NOMO-1 (cell line): Measurements from ENCODE around the gene CEP112.
"Not testable (repeated sequence)": the region's sequence is repeated elsewhere in the genome, so short reads cannot be mapped to it uniquely, and the experiment has no call there.

ENCODE experiments used
- DNase-seq, 2 experiments: peaks; one replicate each; lab custom pipeline; 2025; ENCODE audit not compliant: unreplicated experiment in 2 of 2; lab: John Stamatoyannopoulos, UW

Gene CEP112

DNA sequence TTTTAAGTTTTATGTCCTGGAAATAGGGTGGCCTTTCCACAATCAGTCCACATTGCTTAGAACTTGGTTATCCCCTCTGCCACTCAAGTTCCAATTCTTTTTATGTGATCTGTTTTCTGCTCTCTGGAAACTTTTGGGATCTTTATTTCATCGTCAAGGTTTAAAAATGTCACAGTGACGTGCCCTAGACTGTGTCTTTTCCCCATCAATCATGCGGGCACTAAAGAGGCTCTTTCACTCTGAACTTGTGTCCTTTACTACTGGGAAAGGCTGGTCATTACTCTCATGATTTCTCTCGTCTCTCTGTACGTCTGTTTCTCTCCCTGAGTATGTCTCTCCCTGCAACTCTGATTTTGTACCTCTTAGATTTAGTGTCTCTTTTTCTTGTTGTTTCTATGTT lies 440.7 kb downstream of the CEP112 start:
- DNase-seq, result no peak

GRCh38 chr17:65750631-65751115 lies 441.3 kb downstream of the CEP112 start:
- no peak for DNase-seq

DNA sequence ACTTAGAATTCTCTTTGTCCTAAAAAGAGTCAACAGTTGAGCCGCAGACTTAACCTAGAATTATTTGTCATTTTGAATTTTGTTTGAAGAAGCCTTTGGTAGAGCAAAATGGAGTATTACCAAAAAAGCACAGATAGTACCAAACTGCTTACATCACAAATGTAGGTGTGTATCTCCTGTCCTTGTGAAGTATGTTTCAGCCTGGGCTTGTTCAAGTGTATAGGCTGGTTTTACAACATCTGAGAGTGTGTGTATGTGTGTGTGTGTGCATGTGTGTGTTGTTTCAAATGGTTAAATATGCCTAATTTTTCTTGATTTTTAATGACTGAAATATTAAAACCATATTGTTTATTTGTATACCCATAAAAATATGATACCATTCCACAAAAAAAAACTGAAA lies 441.8 kb downstream of the CEP112 start:
- no peak for DNase-seq

GRCh38 chr17:65749479-65749878 lies 442.5 kb downstream of the CEP112 start:
- DNase-seq, result no peak

DNA sequence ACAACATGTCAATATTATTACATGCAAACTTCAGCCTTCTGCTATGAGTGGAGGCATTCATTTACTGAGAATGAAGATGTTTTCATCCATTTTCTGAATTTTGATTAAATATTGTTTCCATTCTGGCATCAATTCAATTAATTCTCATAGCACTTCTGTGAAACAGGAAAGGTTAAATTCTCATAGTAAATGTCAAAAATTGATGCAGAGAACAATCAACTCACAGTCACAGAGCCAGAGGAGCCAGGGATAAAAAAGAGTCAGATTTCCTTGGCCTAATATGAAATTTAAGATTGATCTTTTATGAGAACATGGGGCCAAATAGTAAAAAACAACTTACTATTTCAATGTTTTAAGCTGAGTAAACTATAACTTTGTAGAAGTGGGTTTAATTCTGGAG lies 446.7 kb downstream of the CEP112 start:
- no peak for DNase-seq

DNA sequence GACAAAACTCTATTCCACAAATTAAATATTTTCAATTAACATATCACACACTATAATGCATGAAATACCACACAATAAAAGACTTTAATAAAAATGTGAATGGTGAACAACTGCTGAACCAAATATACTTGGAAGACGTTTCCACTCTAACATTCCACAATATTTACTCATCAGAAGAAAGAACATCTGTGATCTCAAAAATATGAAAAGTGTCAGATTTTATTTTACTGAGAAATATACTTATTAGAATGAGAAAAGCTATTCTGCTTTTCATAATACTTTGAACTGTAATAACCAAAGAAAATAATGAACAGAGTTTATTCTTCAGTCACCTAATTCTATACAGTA lies 448.7 kb downstream of the CEP112 start:
- no peak for DNase-seq

GRCh38 chr17:65742403-65743307 lies 449.3 kb downstream of the CEP112 start:
- DNase-seq, result no peak

DNA sequence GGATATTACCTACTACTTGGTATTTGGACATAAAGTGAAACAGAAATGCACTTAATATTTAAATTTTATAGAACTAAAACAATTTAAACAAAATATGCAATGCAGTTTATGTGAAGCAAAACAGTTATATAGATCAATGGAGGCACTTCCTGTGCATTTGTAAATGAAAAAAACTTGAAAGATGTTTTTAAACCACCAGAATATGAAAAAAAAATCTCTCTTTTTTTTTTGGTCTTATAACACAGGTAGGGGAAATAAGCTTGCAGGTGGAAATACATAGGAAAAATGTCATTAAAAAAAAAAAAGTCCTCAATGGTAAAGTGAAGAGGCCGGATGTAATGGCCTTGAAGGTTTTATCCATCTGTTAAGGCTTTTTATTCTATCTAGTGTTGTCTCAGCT lies 450.2 kb downstream of the CEP112 start:
- no peak for DNase-seq

- DNase-seq, result no peak
Measured at GRCh38 chr17:65739034-65739433, 452.9 kb downstream of the CEP112 start.

GRCh38 chr17:65737451-65737850 lies 454.5 kb downstream of the CEP112 start:
- DNase-seq, result no peak

DNA sequence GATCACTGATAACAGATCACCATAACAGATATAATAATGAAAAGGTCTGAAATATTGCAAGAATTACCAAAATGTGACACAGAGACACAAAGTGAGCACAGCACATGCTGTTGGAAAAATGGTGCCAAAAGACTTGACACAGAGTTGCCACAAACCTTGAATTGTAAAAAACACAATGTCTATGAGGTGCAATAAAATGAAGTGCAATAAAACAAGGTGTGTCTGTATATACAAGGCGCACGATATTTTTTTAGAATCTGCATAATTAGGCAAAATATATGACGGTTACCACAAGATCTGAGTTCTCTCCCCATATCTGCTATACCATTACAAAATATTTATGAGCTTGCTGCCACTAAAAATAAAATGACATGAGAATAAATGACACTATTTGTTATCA lies 458.6 kb downstream of the CEP112 start:
- DNase-seq, result no peak

DNA sequence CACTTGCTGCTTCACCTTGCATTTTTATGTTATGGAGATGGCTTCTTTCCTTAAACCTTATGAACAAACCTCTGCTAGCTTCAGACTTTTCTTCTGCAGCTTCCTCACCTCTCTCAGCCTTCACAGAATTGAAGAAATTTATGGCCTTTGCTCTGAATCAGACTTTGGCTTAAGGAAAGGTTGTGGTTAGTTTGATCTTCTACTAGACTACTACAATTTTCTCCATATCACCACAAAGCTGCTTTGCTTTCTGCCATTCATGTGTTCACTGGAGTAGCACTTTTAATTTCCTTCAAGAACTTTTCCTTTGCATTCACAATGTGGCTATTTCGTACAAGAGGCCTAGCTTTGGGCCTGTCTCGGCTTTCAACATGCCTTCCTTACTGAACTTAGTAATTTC lies 459.3 kb downstream of the CEP112 start:
- not testable (repeated sequence) for DNase-seq

DNA sequence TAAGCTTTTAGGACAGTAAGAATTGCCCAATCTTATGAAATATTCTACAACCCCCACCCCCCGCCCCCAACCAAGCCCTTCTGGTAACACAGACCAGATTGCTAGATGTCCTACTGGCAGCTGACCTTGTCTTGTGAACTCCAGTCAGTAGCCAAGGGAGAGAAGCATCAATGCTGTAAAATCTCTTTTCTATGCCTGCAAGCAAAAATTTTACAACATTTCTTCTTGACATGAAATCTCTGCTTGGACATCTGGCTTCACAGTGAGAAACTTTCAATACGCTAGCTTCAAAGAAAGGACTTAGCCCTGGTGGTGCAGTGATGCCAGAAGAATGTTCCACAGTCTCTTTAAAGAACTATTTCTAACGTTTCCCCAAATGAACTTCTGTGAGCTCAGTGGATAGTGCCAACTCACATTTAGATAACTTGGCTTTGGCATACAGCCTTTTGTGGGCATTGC lies 461.2 kb downstream of the CEP112 start:
- no peak for DNase-seq

DNA sequence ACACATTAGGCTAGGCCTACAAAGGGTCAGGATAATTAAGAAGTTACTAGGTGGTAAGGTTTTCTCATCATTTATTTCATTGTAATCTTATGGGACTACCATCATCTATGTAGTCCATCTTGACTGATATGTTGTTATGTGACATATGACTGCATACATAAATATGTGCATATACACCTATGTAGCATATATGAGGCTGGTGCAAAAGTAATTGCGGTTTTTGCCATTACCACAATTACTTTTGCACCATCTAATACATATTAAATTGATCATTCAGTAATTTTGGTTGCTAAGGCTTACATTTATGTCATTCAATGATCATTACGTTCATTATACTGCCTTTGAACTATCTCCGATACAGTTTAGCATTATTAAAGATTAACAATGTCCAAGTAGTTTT lies 462.7 kb downstream of the CEP112 start:
- no peak for DNase-seq

GRCh38 chr17:65727832-65728231 lies 464.1 kb downstream of the CEP112 start:
- DNase-seq, result no peak

GRCh38 chr17:65727246-65727645 lies 464.7 kb downstream of the CEP112 start:
- DNase-seq, result no peak

DNA sequence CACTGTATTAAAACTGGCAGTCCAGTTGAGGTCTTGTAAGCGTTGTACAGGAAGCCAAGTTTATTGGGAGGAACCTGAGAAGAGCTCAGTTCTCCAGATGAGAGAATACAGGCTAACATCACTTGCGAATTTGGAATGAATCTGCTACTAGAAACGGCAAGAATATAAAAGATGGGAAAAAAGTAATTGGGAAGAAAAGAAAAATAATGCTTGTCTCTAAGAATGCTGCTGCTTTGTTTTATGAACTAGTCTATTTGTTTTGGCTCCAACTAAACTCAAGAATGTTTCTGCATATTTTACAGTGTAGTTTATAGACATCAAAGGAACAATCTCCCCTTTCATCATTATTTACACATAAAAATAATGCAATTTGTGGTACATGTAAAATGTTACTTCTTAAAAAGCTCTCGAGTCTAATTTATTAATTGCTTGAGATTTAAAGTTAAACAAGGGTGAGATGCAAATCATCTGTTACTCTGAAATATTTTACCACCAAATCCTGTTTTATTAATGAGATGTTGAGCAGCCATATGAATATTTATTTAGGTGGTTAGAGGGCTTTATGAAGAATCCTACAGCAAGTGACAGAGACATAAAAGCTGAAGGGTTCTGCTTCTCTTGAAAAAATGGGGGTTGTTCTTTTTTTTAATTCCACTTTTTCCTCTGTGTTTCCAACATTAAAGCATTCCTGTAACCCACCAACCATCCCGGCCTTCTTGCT lies 468.3 kb downstream of the CEP112 start:
- no peak for DNase-seq

DNA sequence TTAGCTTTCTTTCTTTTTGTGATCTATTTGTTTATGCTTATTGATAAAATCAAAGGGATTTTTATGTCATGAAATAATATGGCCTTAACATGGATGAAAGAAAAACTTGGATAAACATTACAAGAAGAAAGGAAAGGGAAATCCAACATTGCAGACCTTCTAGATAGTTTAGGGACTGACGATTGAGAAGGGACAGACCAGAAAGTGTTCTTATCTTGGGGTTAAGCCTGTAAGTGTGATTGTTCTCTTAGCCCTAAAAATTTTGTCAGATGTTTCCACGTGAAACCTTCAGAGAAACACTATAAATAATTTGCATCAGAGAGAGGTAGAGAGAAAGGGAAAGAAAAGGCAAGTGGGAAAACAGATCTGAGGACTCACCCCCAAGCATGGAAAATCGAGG lies 473.3 kb downstream of the CEP112 start:
- no peak for DNase-seq

- no peak for DNase-seq
Measured at GRCh38 chr17:65712383-65713267, 479.3 kb downstream of the CEP112 start.

DNA sequence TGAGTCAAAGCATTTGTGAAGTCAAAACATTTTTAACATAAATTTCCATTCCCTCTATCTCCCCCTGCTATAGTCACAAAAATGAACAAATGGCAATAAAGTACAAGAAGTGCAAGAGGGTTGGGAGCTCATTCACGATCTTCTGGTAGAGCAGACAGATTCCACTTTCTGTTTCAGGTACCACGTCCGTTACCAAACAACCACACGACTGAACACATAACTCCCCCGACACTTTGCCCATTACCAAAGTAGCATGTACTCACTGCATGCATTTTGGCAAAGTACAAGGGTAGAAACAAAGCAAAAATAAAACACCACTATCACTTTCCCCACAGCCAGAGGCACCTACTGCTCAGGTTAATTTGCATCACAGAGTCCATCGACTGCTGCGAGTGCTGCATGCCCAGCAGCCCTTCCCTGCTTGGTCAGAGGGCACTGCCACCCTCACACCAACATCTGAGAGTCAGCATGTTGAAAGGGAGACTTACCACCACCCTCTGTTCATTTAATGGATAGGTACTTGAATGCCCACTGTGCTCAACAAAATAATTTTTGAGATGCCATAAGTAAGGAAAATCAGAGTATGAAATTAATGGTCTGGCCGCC lies 480.2 kb downstream of the CEP112 start:
- DNase-seq, result no peak

DNA sequence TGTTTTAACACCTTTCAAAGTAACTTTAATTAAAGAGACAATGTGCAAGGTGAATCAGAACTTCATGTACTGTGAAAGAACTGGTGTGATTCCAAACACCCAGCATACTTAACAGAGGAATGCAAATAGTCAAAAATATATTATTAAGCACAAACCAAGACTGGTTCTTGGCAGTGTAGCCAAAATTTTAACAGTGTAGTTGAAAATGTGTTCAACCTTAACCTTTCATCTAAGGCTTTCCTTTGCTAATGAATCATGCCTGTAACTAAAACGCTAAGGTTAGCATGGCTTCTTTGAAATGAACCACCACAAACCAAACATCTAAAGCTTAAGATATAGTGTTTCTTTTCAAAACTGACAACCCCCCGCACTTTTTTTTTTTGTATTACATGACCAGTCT lies 484.2 kb downstream of the CEP112 start:
- DNase-seq, result no peak
